DND-41 (cell line): ENCODE results near the gene CX3CR1.

Source experiments
- CTCF ChIP-seq: IDR thresholded peaks from 2 replicates; pipeline ENCODE4 v1.5.1; 2012; ENCODE audit warnings: borderline replicate concordance, low read length, moderate library complexity, mild to moderate bottlenecking; ENCODE audit not compliant: poor library complexity, severe bottlenecking; ENCODE audit errors: extremely low read depth
- EZH2 ChIP-seq: IDR thresholded peaks from 3 replicates; pipeline ENCODE4 v1.6.1; 2012; ENCODE audit warnings: borderline replicate concordance, low read depth, mild to moderate bottlenecking, moderate library complexity, low read length, inconsistent platforms; ENCODE audit not compliant: severe bottlenecking

GRCh38 chr3:39289107-39289506 is 9.3 kb upstream of the CX3CR1 start:
- no peak for TF ChIP-seq EZH2
- no peak for TF ChIP-seq CTCF
